ENCODE results near the gene HIRA.

- TF ChIP-seq EZH2phosphoT487 (conservative IDR thresholded peaks at IDR 0.05; ENCODE audit: low read length) (no peak), CTCF (IDR thresholded peaks at IDR 0.05; ENCODE audit: insufficient read depth, low read length, poor library complexity, severe bottlenecking) (no peak)
Observed at GRCh38 chr22:19434829-19435580, 3.5 kb upstream of the HIRA start.
